Measurements from ENCODE around the gene KIAA1671. TPM values are rescaled to one million over a fixed set of nuclear protein-coding genes. Genes with fewer than 3 reads are reported as not detected.
"Not testable (repeated sequence)": the region's sequence is repeated elsewhere in the genome, so short reads cannot be mapped to it uniquely, and the experiment has no call there.

Gene KIAA1671
- 10 to 100 TPM; 12.3 to 14.0 TPM for total RNA-seq

DNA sequence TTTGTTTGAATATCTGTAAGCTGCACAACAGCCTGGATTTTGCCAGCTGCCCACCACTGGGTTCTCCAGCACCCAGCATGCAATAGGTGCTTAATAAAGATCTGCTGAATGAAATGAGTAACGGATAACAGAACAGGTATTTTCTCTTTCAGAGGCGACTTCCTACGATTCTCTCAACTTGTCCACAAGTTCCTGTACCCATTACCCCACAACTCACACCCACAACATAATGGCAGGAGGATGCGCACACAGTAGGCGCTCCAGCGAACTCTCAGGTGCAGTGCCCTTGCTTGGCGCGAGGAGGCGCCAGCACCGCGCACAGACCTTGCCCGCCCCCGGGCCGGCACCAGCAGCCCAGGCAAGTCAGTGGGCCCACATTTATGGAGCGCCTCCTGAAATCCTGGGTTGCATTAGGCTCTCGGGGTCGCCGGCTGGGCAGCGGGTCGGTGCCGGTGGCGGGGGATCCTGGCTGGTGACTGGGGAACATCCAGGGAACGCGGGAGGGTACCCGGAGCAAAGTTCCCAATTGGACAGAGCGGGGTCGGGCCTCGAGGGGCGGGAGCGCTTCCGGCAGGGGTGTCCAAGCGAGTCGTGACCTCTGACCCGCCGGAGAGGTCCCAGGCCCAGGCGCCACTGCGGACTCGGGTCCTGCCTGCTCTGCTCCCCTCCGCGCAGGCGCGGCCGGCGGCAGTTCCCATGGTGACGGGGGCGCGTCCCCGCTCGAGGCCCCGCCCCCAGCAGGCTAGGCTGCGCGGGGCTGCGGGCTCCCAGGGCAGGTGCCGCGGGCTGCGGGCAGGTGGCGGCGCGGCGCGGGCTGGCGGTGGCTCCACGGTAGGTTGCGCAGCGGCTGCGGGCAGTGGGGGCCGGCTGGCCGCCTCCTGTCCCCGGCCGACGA, at the start of gene KIAA1671:
Gene KIAA1671 (plus strand): TSS at position 775 of the 895 bp plus-strand sequence. CDS start 75,284 bp downstream, outside the sequence.
- H3K27me3 Mint-ChIP-seq, result peaks cover 47% of the 10 kb centered on the region
- DNase-seq (peak; percentile 91), ATAC-seq (peak; percentile 97)
- intact Hi-C loops (cut with DNase I, micrococcal nuclease), result loop anchor here (1.0 to 2.0 kb wide), 6 partner anchors 42 to 497 kb away; no protein-coding TSS in a partner anchor
- H3K4me3 Mint-ChIP-seq, result peak within 1 kb of the TSS; percentile 75
- H3K27ac Mint-ChIP-seq, result no peak within 1 kb of the TSS
- H3K36me3 Mint-ChIP-seq (ENCODE audit: low read depth), result no peaks in the 10 kb centered on the region
- ChIA-PET POLR2A (no interaction called here), CTCF (interaction anchor here (0.5 to 9.5 kb wide), 7 partner anchors 14 to 105 kb away, joined by 3 to 79 read pairs (median 4); no protein-coding TSS in a partner anchor)
- H3K9me3 Mint-ChIP-seq (ENCODE audit: low read depth), result no peaks in the 10 kb centered on the region
- H3K4me1 Mint-ChIP-seq, result peaks cover 10% of the 10 kb centered on the region

DNA sequence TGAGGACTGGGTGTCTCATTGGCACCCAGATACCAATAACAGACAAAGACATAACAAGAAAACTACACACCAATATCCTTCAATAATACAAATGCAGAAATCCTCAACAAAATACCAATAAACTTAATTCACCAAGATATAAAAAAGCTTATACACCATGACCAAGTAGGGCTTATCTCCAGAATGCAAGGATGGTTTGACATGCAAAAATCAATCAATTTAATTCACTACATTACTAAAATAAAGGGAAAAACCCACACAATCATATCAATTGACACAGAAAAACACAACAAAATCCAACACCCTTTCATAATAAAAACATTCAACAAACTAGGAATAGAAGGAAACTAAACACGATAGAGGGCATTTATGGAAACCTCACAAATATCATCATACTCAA, 46.6 kb upstream of the KIAA1671 start:
- ChIA-PET POLR2A (no interaction called here), CTCF (no interaction called here)
- Mint-ChIP-seq H3K27ac (no peak overlapping the region), H3K36me3 (ENCODE audit: low read depth) (peaks cover 17% of the 10 kb centered on the region), H3K27me3 (no peaks in the 10 kb centered on the region), H3K4me1 (no peaks in the 10 kb centered on the region), H3K9me3 (ENCODE audit: low read depth) (peaks cover 13% of the 10 kb centered on the region), H3K4me3 (no peak overlapping the region)
- intact Hi-C loops (cut with DNase I, micrococcal nuclease), result no loop called here
- DNase-seq (no peak), ATAC-seq (no peak)

DNA sequence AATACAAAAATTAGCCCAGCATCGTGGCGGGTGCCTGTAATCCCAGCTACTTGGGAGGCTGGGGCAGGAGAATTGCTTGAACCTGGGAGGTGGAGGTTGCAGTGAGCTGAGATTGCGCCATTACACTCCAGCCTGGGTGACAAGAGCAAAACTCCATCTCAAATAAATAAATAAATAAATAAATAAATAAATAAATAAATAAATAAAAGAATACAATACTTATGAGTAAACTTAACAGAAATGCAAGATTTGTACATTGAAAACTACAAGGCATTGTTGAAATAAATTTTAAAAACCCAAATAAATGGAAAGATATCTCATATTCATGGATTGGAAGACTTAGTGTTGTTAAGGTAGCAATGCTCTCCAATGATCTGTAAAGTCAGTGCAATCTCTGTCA, 45.4 kb upstream of the KIAA1671 start:
- DNase-seq; H3K27ac Mint-ChIP-seq; H3K4me1 Mint-ChIP-seq; ATAC-seq; H3K27me3 Mint-ChIP-seq; intact Hi-C loops (cut with DNase I, micrococcal nuclease); H3K4me3 Mint-ChIP-seq; POLR2A ChIA-PET; CTCF ChIA-PET: not testable (repeated sequence)
- peaks cover 17% of the 10 kb centered on the region for H3K36me3 Mint-ChIP-seq (ENCODE audit: low read depth)
- peaks cover 13% of the 10 kb centered on the region for H3K9me3 Mint-ChIP-seq (ENCODE audit: low read depth)

DNA sequence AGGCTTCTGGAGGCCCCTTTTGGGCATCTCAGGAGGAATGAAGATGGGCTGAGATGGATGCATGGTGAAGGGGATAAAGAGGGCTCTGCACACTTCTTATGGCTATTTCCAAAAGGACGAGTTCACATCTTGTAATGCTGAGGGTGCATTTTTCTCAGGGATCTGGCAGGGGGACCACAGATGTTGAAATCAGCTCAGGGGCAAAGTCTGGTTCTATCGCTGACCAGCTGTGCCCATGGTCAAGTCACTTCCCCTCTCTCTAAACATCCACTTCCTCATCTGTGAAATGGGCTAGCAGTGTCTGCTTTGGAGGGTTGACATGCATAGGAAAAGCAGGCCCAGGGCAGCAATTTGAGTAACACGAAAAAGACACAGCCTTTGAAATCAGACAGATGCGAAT, 32.5 kb upstream of the KIAA1671 start:
- Mint-ChIP-seq H3K9me3 (ENCODE audit: low read depth) (no peaks in the 10 kb centered on the region), H3K4me3 (no peak overlapping the region), H3K36me3 (ENCODE audit: low read depth) (no peaks in the 10 kb centered on the region), H3K27me3 (no peaks in the 10 kb centered on the region), H3K4me1 (no peaks in the 10 kb centered on the region), H3K27ac (no peak overlapping the region)
- POLR2A ChIA-PET, result no interaction called here
- no peak for DNase-seq
- intact Hi-C loops (cut with DNase I, micrococcal nuclease), result no loop called here
- CTCF ChIA-PET, result interaction anchor here (0.6 kb wide), 1 partner anchor 780 kb away, joined by 3 read pairs; no protein-coding TSS in a partner anchor
- no peak for ATAC-seq

DNA sequence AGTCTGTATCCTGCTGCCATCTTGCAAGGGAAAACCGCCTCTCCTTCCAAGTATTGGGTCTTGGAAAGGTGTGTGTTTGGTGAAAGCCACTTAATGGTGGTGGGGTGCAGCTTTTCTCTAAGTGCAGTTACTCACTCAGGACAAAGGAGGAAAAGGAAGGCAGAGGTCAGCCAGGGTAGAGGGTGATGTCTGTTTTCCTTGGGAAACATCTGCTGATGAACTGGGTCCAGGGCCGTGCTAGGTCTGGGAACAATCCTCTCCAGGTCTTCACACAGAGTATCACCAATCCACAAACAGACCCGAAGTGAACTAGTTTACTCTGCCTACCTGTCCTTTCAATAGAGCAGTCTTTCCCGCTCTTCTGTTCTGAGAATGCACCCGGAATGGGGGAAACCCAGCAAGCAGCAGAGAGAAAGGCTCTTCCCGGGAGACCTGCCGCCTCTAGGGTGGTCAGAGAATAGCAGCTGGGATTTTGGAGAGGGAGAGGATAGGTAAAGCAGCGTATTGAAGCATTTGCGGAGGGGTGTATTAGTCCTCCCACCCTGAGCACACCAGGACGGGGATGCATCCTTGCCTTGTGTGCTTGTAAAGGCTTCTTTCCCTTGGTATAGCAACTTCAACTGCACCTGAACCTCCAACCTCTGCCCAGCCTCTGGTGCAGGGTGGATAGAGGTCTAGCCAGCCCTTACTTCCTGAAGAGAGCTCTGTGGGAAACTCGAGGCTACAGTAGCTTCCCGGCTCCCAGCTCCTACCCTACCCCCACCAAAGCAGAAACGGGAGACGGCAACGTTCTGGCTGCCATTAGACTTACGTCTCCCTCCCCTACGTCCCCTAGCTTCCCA, 26.7 kb upstream of the KIAA1671 start:
- CTCF ChIA-PET, result interaction anchor here (0.6 to 1.5 kb wide), 3 partner anchors 18 to 1229 kb away, joined by 3 to 8 read pairs (median 3); no protein-coding TSS in a partner anchor
- Mint-ChIP-seq H3K27ac (no peak overlapping the region), H3K9me3 (ENCODE audit: low read depth) (no peaks in the 10 kb centered on the region), H3K36me3 (ENCODE audit: low read depth) (no peaks in the 10 kb centered on the region), H3K4me3 (no peak overlapping the region), H3K4me1 (no peaks in the 10 kb centered on the region), H3K27me3 (peaks cover 6% of the 10 kb centered on the region)
- DNase-seq (no peak), ATAC-seq (no peak)
- intact Hi-C loops (cut with DNase I, micrococcal nuclease), result no loop called here
- POLR2A ChIA-PET, result no interaction called here

DNA sequence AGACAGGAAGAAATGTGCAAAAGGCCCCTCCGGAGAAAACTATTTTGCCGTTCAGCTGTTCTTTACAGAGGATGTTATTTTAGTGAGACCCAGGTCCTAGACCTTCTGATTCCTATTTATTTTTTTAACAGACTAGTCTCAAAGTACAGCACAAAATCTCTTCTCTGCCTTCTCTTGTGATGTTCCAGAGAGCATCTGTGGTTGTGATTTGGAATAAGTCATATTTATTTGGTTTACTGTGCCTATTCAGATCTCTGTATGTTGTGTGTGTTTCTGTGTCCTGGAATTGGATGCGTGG, 26.1 kb upstream of the KIAA1671 start:
- ATAC-seq, result no peak
- CTCF ChIA-PET, result interaction anchor here (1.0 to 1.5 kb wide), 2 partner anchors 17 to 123 kb away, joined by 3 to 8 read pairs; no protein-coding TSS in a partner anchor
- no peak overlapping the region for H3K27ac Mint-ChIP-seq

DNA sequence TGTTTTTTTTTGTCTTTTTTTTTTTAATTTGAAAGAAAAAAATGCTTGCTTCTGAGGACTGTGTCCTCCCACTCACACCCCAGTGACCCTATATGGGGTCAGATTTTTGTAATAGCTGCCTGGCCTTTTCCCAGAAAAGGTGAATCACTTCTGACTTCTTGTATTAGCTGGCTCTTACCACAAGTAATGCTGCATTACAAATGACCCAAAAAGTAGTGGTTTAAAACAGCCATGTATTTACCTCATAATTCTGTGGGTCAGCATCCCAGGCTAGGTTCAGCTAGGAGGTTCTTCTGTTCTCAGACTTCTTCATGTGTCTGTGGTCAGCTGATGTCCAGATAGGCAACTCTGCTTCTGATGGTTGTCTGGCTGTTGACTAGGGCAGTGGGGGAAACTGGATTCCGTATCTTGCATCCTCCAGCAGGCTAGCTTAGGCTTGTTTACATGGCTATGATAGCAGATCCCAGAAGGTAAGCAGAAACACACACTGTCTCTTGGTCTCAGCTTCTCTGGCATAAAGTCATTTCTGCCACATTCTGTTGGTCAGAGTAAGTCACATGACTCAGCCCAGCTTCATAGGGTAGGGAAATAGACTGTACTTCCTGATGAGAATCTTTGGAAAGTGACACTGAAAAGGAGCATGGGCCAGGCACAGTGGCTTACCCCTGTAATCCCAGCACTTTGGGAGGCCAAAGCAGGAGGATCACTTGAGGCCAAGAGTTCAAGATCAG, 25.5 kb upstream of the KIAA1671 start:
- Mint-ChIP-seq H3K9me3 (ENCODE audit: low read depth) (no peaks in the 10 kb centered on the region), H3K4me1 (no peaks in the 10 kb centered on the region), H3K4me3 (no peak overlapping the region), H3K27ac (no peak overlapping the region), H3K36me3 (ENCODE audit: low read depth) (no peaks in the 10 kb centered on the region), H3K27me3 (peaks cover 7% of the 10 kb centered on the region)
- intact Hi-C loops (cut with DNase I, micrococcal nuclease), result no loop called here
- ATAC-seq, result no peak
- ChIA-PET POLR2A (no interaction called here), CTCF (interaction anchor here (1.0 to 1.5 kb wide), 3 partner anchors 16 to 123 kb away, joined by 3 to 8 read pairs (median 3); no protein-coding TSS in a partner anchor)
- DNase-seq, result no peak

More for the DNA sequence above, 26.1 kb upstream of the KIAA1671 start:
- H3K4me1 Mint-ChIP-seq, result no peaks in the 10 kb centered on the region
- no peaks in the 10 kb centered on the region for H3K9me3 Mint-ChIP-seq (ENCODE audit: low read depth)
- H3K4me3 Mint-ChIP-seq, result no peak overlapping the region
- H3K27me3 Mint-ChIP-seq, result peaks cover 6% of the 10 kb centered on the region
- no peaks in the 10 kb centered on the region for H3K36me3 Mint-ChIP-seq (ENCODE audit: low read depth)
- no peak for DNase-seq
- intact Hi-C loops (cut with DNase I, micrococcal nuclease), result no loop called here
- POLR2A ChIA-PET, result no interaction called here

DNA sequence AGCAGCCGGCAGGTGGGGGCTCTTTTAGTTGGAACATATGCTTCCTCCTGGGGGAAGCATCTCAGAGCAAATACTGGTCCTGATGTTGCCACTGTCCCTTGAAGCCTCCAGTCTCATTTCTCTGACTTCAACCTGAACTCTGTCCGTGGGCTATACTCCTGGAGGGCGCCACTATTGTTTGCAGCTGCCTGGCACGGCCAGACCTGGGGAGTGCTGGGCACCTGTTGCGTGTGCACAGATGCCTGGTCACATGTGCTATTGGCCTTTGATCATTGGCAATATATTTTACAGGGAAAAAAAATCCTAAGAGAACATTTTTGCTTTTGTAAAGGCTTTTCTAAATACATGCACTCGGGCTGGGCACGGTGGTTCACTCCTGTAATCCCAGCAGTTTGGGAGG, 24.2 kb upstream of the KIAA1671 start:
- POLR2A ChIA-PET, result no interaction called here
- ATAC-seq (no peak), DNase-seq (no peak)
- intact Hi-C loops (cut with DNase I, micrococcal nuclease), result no loop called here
- H3K4me1 Mint-ChIP-seq, result no peaks in the 10 kb centered on the region
- CTCF ChIA-PET, result interaction anchor here (0.6 kb wide), 1 partner anchor 1968 kb away, joined by 4 read pairs; no protein-coding TSS in a partner anchor
- peaks cover 9% of the 10 kb centered on the region for H3K27me3 Mint-ChIP-seq
- no peaks in the 10 kb centered on the region for H3K9me3 Mint-ChIP-seq (ENCODE audit: low read depth)
- no peaks in the 10 kb centered on the region for H3K36me3 Mint-ChIP-seq (ENCODE audit: low read depth)
- H3K27ac Mint-ChIP-seq, result no peak overlapping the region
- H3K4me3 Mint-ChIP-seq, result no peak overlapping the region

DNA sequence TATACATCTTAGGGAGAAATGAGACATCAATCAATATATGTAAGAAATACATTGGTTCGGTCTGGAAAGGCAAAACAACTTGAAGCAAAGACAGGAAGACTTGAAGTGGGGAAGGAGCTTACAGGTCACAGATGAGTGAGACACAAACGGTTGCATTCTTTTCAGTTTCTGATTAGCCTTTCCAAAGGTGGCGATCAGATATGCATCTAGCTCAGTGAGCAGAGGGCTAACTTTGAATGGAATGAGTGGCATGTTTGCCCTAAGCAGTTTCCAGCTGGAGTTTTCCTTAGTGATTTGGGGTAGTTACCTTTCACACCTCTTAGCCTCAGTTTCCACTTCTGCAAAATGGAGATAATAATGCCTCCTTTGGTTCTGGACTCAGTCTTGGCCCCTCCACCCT, 21.8 kb upstream of the KIAA1671 start:
- Mint-ChIP-seq H3K27ac (no peak overlapping the region), H3K4me3 (no peak overlapping the region), H3K9me3 (ENCODE audit: low read depth) (no peaks in the 10 kb centered on the region), H3K4me1 (no peaks in the 10 kb centered on the region), H3K36me3 (ENCODE audit: low read depth) (no peaks in the 10 kb centered on the region), H3K27me3 (peaks cover 9% of the 10 kb centered on the region)
- ATAC-seq, result no peak
- POLR2A ChIA-PET, result no interaction called here
- intact Hi-C loops (cut with DNase I, micrococcal nuclease), result no loop called here
- DNase-seq, result no peak
- CTCF ChIA-PET, result interaction anchor here (0.7 to 1.2 kb wide), 2 partner anchors 9 to 118 kb away, joined by 3 read pairs; no protein-coding TSS in a partner anchor

DNA sequence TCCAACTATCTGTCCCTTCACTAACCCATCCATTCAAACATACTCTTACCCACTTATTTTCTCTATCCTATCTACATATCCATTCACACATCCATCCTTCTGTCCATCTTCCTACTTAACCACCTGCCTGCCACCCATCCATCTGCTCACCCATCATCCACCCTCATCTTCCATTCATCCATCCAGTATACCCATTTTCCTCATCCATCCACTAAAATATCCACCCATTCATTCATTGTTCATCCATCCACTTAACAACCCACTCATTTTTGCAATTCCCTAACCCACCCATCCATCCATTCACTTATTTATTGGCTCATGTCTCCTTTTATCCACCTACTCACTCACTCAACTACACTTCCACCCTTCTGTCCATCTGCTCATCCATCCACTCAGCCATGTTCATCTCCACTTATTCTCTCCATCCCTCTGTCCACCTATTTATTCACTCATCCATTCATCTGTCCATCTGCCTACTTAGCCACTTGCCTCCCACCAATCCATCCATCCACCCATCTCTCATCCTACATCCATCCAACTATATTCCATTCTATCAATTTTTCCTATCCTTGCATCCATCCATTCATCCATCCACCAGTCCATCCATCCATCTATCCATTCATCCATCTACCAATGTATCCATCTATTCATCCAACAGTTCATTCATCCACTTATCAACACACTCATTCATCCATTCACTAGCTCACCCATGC, 16.6 kb upstream of the KIAA1671 start:
- no peak overlapping the region for H3K4me3 Mint-ChIP-seq
- CTCF ChIA-PET, result no interaction called here
- H3K27me3 Mint-ChIP-seq, result peaks cover 4% of the 10 kb centered on the region
- DNase-seq, result no peak
- no peaks in the 10 kb centered on the region for H3K4me1 Mint-ChIP-seq
- H3K9me3 Mint-ChIP-seq (ENCODE audit: low read depth), result no peaks in the 10 kb centered on the region
- intact Hi-C loops (cut with DNase I, micrococcal nuclease), result no loop called here
- H3K27ac Mint-ChIP-seq, result no peak overlapping the region
- no peak for ATAC-seq
- H3K36me3 Mint-ChIP-seq (ENCODE audit: low read depth), result no peaks in the 10 kb centered on the region
- POLR2A ChIA-PET, result no interaction called here

All from activated CD4-positive, alpha-beta T cell treated with anti-CD3 and anti-CD28 coated beads for 36 hours (primary cell).